Measurements from ENCODE around the gene SFTPA1.
"Not testable (repeated sequence)": the region's sequence is repeated elsewhere in the genome, so short reads cannot be mapped to it uniquely, and the experiment has no call there.

SFTPA1 gene

DNA sequence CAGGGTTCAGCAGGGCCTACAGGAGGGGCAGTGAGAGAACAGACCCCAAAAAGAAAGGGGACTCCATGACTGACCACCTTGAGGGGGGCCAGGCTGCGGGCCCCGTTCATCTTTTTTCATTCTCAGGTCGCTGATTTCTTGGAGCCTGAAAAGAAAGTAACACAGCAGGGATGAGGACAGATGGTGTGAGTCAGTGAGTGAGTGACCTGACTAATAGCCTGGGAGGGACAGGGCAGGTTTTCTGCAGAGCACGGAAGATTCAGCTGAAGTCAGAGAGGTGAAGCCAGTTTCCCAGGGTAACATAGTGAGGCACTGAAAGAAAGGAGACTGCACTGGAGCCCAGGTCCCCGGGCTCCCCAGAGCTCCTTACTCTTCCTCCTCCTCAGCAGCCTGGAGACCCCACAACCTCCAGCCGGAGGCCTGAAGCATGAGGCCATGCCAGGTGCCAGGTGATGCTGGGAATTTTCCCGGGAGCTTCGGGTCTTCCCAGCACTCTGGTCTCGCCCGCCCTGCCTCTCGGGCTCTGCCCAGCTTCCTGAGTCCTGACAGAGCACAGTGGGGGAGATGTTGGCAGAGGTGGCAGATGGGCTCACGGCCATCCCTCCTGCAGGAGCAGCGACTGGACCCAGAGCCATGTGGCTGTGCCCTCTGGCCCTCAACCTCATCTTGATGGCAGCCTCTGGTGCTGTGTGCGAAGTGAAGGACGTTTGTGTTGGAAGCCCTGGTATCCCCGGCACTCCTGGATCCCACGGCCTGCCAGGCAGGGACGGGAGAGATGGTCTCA, 646 bp downstream of the SFTPA1 start:
- not testable (repeated sequence) for DNase-seq

DNA sequence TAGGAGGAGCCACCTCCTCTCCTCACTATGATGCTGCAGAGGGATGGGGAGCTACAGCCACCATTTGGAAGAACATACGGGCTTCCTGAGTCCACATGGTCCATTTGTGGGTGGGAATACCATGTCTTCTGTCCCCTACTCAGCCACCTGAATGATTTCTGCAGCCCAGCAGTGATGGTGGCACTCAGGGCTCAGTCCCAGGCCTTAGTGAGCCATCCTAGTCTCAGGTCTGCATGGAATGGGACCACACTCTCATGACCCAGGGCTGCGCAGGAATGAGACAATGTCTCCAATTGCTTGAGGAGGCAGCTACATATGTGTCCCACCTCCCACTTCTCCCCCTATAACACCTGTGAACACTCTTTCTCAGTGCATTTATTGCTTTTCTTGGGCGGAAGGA, 4.8 kb downstream of the SFTPA1 start:
- DNase-seq, result no peak

DNA sequence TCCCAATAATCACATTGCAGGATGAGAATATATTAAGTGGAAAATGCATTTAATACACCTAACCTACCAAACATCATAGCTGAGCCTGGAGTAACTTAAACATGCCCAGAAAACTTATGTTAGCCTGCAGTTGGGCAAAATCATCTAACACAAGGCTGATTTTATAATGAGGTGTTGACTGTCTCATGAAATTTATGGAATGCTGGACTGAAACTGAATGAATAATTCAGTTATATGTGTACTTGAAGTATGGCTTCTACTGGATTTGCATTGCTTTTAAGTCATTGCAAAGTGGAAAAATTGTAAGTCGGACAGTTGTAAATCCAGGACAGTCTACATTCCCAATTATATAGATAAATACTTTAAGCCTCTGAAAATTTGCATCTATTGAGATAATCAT, 5.4 kb downstream of the SFTPA1 start:
- no peak for DNase-seq

DNA sequence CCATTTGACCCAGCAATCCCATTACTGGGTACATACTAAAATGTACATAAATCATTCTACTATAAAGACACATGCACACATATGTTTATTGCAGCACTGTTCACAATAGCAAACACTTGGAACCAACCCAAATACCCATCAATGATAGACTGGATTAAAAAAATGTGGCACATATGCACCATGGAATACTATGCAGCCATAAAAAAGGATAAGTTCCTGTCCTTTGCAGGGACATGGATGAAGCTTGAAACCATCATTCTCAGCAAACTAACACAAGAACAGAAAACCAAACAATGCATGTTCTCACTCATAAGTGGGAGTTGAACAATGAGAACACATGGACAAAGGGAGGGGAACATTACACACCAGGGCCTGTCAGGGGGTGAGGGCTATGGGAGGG, 12.9 kb downstream of the SFTPA1 start:
- not testable (repeated sequence) for DNase-seq

DNA sequence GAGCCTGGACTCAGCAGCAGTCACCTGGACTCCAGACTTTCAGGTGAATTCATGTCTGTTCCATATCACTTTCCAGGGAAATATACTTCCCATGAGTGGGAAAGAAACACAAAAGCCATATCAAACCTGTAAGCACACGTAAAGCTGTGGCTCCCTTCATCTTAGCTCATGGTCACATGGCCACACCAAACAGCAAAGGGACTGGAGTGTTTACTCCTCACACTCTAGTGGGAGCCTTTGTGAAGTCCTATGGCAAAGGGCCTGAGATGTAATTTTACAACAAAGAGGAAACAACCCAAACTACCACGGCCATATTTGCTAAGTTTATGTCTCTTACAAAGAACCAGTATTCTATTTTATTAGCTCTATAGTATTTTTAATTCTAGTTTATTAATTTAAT, 16.3 kb downstream of the SFTPA1 start:
- DNase-seq, result no peak

DNA sequence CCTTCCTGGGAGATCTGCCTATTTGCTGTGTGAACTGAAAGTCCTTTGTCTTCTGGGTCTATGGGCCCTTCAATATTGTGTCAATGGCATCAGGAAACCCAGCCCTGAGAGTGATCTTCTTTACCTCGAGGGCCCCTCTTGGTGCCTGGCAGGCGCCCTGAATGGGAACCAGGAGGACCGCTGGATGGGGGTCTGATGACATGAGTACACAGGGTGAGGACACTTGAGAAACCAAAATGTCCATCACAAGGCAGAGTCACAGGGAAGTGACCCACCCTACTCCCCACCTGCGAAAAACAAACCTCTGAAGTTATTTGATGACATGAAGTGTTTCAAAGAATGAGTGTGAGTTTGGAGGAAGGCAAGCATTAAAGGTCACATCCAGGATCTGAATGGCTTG, 17.3 kb downstream of the SFTPA1 start:
- DNase-seq, result no peak

DNA sequence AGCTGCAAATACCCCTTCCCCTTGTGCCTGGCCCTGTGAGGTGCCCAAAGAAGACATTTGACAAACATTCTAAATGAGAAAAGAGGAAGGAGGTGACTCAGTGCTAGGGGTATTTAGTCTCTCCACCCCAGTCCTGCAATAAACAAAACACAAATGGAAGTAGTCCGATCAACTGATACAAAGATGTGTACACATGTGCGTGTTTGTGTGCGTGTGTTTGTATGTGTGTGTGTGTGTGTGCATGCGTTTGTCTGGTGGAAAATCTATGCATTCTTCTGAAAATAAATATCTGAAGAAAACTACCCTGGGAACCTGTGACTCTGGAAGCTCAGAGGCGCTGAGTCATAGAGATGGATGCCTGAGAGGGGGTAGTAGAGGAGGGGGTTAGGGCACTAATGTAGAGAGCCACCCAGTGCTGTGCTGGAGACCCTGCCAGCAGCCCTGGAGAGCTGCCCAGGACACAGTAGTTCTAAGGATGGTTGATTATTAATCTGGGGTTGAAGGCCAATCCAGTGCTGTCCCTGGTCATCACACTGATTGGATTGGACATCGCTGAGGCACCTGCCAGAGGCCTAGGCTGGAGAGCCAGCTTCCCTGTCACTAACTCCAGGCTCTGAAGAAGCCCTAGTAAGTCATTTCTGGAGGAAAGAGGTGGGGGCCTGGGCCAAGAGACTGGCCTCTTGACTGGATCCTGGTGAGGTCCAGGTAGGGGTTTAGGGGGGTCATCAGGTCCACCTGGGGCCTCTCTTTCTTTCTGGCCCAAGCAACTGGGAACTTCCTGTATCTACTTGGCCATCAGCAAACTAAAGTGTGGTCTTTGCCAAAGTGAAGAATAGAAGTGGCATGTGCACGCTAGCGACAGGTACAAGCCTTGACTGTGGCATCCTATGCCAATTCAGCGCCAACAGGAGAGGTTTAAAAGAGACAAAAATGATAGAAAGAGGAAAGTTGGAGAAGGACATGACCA, 18.5 kb downstream of the SFTPA1 start:
- peak in 2 of 3 donors; percentile 6 to 17 for DNase-seq

DNA sequence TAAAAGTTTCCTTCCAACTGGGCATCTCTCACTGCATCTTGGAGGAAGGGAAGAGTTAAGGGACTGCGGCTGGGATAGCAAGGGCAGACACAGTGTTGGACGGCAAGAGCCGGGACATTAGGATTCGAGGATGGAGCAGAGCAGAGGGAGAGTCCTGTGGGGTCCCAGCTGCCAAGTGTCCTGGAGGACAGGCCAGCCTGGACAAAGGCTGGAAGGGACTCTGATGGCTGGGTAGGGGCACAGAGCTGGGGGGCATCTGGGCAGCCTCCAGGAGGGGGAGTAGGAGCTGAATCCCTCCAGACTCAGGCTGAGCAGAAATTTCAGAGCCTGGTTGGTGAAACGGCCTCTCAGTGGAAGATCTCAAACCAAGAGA, 19.2 kb downstream of the SFTPA1 start:
- no peak for DNase-seq

DNA sequence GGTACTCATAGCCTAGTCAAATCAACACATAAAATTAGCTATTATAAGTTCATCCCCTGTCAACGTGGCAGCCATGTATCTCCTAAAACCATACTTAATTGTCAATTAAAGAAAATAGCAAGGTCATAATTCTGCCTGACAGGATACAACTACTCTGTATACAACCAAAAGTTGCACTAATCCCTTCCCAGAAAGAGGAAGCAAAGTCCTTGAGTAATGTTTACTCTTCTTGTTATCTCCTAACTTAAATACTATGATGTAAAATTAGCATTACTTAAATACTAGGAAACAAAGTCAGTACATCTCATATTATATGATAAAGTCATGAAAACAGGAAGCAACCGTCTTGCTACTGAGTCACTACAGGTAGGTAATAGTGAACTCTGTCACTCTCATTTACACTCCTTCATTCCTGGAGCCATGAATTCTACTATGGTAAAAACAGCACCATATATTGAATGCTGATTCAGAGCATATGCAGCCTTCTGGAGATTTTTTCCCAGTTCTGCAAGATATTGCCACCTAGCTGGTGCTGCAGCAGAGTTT, 26.0 kb downstream of the SFTPA1 start:
- DNase-seq, result not testable (repeated sequence)

DNA sequence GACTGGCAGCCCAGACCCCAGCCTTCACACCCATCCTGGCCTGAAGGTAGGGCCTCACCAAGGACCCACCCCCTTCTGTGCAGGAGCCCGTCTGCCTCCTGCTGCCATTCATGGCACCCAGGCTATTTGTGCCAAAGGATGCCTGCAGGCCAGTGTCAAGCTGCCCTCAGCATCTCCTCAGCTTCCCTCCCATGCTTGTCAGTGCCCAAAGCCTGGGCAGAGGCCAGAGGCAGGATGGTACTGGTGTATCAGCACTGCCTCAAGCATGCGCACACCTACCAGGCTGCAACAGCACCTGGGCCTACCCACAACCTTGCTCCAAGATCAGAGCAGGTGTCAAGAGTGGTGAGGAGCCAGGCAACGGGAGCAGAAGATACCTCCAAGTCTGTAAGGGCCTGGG, 27.6 kb downstream of the SFTPA1 start:
- no peak for DNase-seq

DNA sequence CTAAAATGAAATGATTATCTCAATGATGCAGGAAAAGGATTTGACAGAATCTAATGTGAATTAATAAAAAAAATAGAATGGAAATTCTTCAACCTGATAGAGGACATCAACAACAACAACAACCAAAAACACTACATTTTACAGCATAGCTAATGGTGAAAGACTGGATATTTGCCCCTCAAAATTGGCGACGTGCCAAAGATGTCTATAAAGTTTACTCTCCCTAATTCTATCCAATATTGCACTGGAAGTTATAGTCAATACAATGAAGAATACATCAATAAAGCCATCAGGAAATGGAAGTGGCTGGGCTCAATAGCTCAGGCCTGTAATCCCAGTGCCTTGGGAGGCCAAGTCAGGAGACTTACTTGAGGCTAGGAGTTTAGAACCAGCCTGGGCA, 42.0 kb downstream of the SFTPA1 start:
- DNase-seq, result not testable (repeated sequence)

DNA sequence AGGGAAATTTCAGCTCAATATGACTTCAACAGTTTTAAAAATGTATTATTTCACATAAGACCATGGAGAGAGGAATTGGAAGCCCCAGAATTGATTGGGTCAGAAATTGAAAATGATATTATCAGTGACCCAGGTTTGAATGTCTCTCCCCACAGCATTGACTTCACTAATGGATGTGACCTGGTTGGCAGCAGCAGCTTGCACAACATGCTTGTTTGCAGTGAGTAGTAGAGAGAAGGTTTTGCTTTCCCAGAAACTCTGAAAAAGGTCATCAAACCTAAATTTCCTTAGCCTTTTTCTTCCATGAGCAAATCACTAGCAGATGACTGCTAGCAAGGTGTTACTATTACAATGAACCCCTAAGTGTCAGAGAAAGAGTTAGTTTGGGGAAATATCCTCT, 52.5 kb downstream of the SFTPA1 start:
- DNase-seq, result not testable (repeated sequence)

DNA sequence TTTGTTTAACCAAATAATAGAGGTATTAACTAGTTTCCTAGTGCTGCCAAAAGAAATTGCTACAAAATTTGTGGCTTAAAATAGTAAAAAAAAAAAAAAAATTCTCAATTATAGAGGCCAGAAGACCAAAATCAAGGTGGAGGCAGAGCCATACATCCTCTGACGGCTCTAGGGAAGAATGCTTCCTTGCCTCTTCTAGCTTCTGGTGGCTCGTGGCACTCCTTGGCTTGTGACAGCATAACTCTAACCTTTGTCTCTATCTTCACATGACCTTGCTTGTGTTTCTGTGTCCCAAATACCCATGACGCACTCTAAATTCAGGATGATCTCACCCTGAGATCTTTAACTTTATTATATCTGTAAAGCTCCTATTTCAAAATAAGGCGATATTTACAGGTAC, 53.9 kb downstream of the SFTPA1 start:
- DNase-seq, result not testable (repeated sequence)
